Neural progenitor cell (in vitro differentiated cells): Measurements from ENCODE around the gene BHLHE40. TPM values are rescaled to one million over a fixed set of nuclear protein-coding genes. Genes with fewer than 3 reads are reported as not detected.

Source experiments
- DNase-seq: peaks from one replicate; pipeline ENCODE4 v3.0.0-alpha.2; 2016; ENCODE audit warnings: low spot score
- H2AFZ ChIP-seq: fragments of 200-600 bp; sonication (generic); replicated peaks from 2 replicates; pipeline ENCODE4 v1.6.1; 2016; ENCODE audit warnings: antibody characterized with exemption
- H3F3A ChIP-seq: fragments of 200-600 bp; sonication (generic); 2 replicates; pipeline ENCODE4 v1.6.1; 2016; ENCODE audit warnings: antibody characterized with exemption, low read depth
- H3K27ac ChIP-seq: fragments of 200-600 bp; sonication (generic); 2 replicates; pipeline ENCODE4 v1.5.1; 2016; ENCODE audit warnings: mild to moderate bottlenecking
- H3K27me3 ChIP-seq: fragments of 200-600 bp; sonication (generic); 2 replicates; pipeline ENCODE4 v1.6.1; 2016; ENCODE audit warnings: mild to moderate bottlenecking, moderate library complexity
- H3K36me3 ChIP-seq: fragments of 200-600 bp; sonication (generic); 2 replicates; pipeline ENCODE4 v1.5.1; 2016
- H3K4me1 ChIP-seq: fragments of 200-600 bp; sonication (generic); 2 replicates; pipeline ENCODE4 v1.6.1; 2016; ENCODE audit warnings: mixed run types
- H3K4me2 ChIP-seq: fragments of 200-600 bp; sonication (generic); 2 replicates; pipeline ENCODE4 v1.6.1; 2016
- H3K4me3 ChIP-seq: fragments of 200-600 bp; sonication (generic); 2 replicates; pipeline ENCODE4 v1.5.1; 2016
- H3K79me2 ChIP-seq: fragments of 200-600 bp; sonication (generic); 2 replicates; pipeline ENCODE4 v1.6.1; 2016; ENCODE audit warnings: low read depth
- H3K9ac ChIP-seq: fragments of 200-600 bp; sonication (generic); 2 replicates; pipeline ENCODE4 v1.6.1; 2016
- H3K9me3 ChIP-seq: fragments of 200-600 bp; sonication (generic); 2 replicates; pipeline ENCODE4 v1.5.1; 2016; ENCODE audit warnings: low read depth
- H4K20me1 ChIP-seq: fragments of 200-600 bp; sonication (generic); 2 replicates; pipeline ENCODE4 v1.6.1; 2016; ENCODE audit warnings: low read depth
- H3K27ac Mint-ChIP-seq: 3 replicates; pipeline ENCODE4 v1.8.0; 2021; ENCODE audit warnings: mixed read lengths
- H3K27me3 Mint-ChIP-seq: 2 replicates; pipeline ENCODE4 v1.8.0; 2022; ENCODE audit warnings: low read depth, mild to moderate bottlenecking, inconsistent platforms, moderate library complexity, mixed read lengths; ENCODE audit not compliant: insufficient read depth
- H3K36me3 Mint-ChIP-seq: 3 replicates; pipeline ENCODE4 v1.8.0; 2021; ENCODE audit warnings: mixed read lengths
- H3K4me1 Mint-ChIP-seq: 3 replicates; pipeline ENCODE4 v1.8.0; 2021; ENCODE audit warnings: mixed read lengths
- H3K4me3 Mint-ChIP-seq: 3 replicates; pipeline ENCODE4 v1.8.0; 2021; ENCODE audit warnings: mild to moderate bottlenecking, moderate library complexity, mixed read lengths
- H3K9me3 Mint-ChIP-seq: 3 replicates; pipeline ENCODE4 v1.8.0; 2020; ENCODE audit warnings: mixed read lengths
- CTCF ChIP-seq: fragments of 200-600 bp; sonication (generic); IDR thresholded peaks from 2 replicates; pipeline ENCODE4 v1.5.1; 2017; ENCODE audit warnings: antibody characterized with exemption, mild to moderate bottlenecking
- EZH2 ChIP-seq: fragments of 200-600 bp; sonication (generic); IDR thresholded peaks from 2 replicates; pipeline ENCODE4 v1.6.1; 2017; ENCODE audit warnings: antibody characterized with exemption, mild to moderate bottlenecking, moderate library complexity
- EZH2phosphoT487 ChIP-seq: fragments of 200-600 bp; sonication (generic); IDR thresholded peaks from 2 replicates; pipeline ENCODE4 v1.6.1; 2017; ENCODE audit warnings: antibody characterized with exemption
- total RNA-seq: library from RNA; depleted of rRNA; stranded (reverse); fragments of >200 nt; gene quantifications from 2 replicates; pipeline ENCODE4 v1.2.3, GENCODE V29; 2015; ENCODE audit warnings: low replicate concordance

The BHLHE40 gene
- total RNA-seq, 1 donor from 2014 or later = 0.34 TPM

DNA sequence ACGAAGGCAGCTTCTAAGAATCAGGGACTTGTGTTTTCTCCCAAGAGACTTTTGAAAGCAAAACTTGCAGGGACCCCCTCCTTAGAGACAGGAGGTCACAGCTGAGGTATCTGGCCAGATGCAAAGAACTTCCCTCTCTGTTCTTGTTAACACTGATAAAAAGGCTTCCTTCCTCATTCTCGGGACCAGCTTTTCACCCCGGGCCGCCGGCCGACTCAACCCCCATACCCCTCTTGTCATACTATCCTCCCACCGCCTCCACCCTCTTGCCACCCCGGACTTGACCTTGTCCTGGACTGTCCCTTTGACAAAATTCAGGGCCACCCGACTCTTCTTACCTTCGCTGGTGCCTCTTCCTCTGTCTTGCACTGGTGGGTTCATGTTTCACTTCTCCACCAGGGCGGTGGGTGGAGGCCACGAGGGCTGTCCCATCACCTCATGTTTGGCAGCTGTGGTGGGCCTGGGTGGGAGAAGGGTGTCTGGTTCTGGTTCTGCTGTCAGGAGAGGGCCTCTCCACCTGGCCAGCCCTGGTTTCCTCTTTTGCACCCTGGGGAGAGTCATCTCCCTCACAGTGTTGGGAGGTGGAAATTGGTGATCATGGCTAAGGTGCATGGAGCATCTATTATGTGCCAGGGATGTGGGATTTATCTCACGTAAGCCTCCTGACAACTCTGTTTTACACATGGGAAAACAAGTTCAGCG lies 32.5 kb downstream of the BHLHE40 start:
- H3K27me3 Mint-ChIP-seq = peaks cover 16% of the 10 kb centered on the region
- peaks cover 14% of the 10 kb centered on the region for H3F3A ChIP-seq
- TF ChIP-seq EZH2phosphoT487 (no peak), EZH2 (no peak), CTCF (no peak)
- H3K4me2 ChIP-seq = no peak overlapping the region
- H3K79me2 ChIP-seq = no peaks in the 10 kb centered on the region
- no peaks in the 10 kb centered on the region for H3K9me3 Mint-ChIP-seq
- DNase-seq = no peak
- peaks cover 30% of the 10 kb centered on the region for H3K4me1 Mint-ChIP-seq
- no peak overlapping the region for H3K4me3 Mint-ChIP-seq
- H3K27me3 ChIP-seq = no peaks in the 10 kb centered on the region
- H3K9ac ChIP-seq = no peak overlapping the region
- no peaks in the 10 kb centered on the region for H3K36me3 Mint-ChIP-seq
- peaks cover 23% of the 10 kb centered on the region for H3K4me1 ChIP-seq
- H3K36me3 ChIP-seq = no peaks in the 10 kb centered on the region
- no peak overlapping the region for H3K27ac ChIP-seq
- no peaks in the 10 kb centered on the region for H3K9me3 ChIP-seq
- H4K20me1 ChIP-seq = no peaks in the 10 kb centered on the region
- H2AFZ ChIP-seq = no peak overlapping the region
- peak overlapping the region; percentile 43 for H3K27ac Mint-ChIP-seq
- H3K4me3 ChIP-seq = no peak overlapping the region

DNA sequence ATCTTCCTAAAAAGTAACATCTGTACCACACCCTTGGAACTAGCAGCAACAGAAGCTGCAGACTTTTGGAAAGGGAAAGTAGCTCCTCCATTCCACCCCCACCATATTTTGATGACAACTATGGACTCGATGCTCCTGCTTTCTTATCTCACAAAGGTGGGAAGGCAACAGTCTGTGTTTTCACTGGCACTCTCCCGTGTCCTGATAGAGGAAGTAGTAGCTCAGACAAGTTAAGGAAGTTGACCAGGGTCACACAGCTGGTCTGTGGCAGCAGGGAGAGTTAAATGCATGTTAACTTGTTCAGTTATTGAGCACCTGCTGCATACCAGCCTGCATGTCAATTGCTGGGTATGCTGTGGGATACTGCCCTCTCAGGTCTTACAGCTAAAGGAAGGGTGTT lies 33.1 kb downstream of the BHLHE40 start:
- H3K4me3 Mint-ChIP-seq = peak overlapping the region; percentile 54
- Histone ChIP-seq H3K79me2 (no peaks in the 10 kb centered on the region), H3K27me3 (no peaks in the 10 kb centered on the region), H3K9ac (no peak overlapping the region), H2AFZ (no peak overlapping the region), H3K4me1 (peaks cover 23% of the 10 kb centered on the region), H4K20me1 (no peaks in the 10 kb centered on the region), H3K4me3 (no peak overlapping the region), H3K27ac (no peak overlapping the region), H3K36me3 (no peaks in the 10 kb centered on the region), H3K9me3 (no peaks in the 10 kb centered on the region), H3K4me2 (no peak overlapping the region), H3F3A (peaks cover 14% of the 10 kb centered on the region)
- DNase-seq = no peak
- no peak for TF ChIP-seq EZH2
- no peak for TF ChIP-seq CTCF
- TF ChIP-seq EZH2phosphoT487 = no peak
- H3K9me3 Mint-ChIP-seq = no peaks in the 10 kb centered on the region
- H3K27me3 Mint-ChIP-seq = peaks cover 10% of the 10 kb centered on the region
- H3K36me3 Mint-ChIP-seq = no peaks in the 10 kb centered on the region
- peaks cover 34% of the 10 kb centered on the region for H3K4me1 Mint-ChIP-seq
- peak overlapping the region; percentile 65 for H3K27ac Mint-ChIP-seq

DNA sequence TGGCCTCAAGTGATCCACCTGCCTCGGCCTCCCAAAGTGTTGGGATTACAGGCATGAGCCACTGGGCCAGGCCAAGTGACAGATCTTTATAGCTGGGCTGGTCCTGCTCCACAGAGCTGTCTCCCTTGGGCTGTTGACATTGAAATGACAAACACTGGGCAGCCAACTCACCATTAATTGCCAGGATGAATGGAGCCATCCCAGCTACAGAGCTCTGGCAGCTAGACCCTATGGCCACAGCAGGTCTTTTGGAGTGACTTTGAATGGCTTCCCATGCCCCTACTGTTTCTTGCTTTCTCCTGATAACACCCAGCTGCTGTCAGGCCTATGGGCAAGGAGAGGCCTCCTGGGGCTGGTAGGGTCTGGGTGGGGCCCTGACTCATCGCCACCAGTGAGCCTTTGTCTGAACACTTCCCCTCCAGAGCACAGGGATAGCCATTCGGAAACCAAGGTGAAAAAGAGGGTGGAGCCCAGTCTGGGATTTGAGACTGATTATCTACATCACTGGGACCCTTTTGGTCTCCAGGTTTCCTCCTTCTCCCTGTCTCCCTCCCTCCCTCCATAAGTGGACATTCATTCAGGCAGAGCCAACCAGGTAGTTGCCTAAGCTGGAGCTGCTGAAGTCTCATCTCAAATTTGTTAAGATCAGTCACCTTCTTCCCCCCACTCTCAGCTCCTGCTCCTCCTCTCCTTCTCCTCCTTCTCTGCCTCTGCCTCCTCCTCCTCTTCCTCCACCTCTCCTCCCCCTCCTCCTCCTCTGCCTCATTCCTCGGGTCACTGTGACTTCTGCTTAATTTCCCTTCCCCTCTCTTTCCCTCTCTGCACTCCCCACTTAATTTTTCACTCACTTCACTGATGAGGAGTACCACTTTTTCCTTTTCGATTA lies 34.0 kb downstream of the BHLHE40 start:
- Histone ChIP-seq H3K79me2 (no peaks in the 10 kb centered on the region), H3K9ac (no peak overlapping the region), H3K4me1 (peaks cover 31% of the 10 kb centered on the region), H2AFZ (no peak overlapping the region), H3K4me2 (no peak overlapping the region), H4K20me1 (no peaks in the 10 kb centered on the region), H3K27me3 (no peaks in the 10 kb centered on the region), H3F3A (peaks cover 20% of the 10 kb centered on the region), H3K36me3 (no peaks in the 10 kb centered on the region), H3K27ac (no peak overlapping the region), H3K9me3 (no peaks in the 10 kb centered on the region), H3K4me3 (no peak overlapping the region)
- H3K4me3 Mint-ChIP-seq = no peak overlapping the region
- TF ChIP-seq EZH2 (no peak), EZH2phosphoT487 (no peak), CTCF (no peak)
- no peak for DNase-seq
- H3K4me1 Mint-ChIP-seq = peaks cover 40% of the 10 kb centered on the region
- no peaks in the 10 kb centered on the region for H3K9me3 Mint-ChIP-seq
- H3K36me3 Mint-ChIP-seq = no peaks in the 10 kb centered on the region
- peaks cover 9% of the 10 kb centered on the region for H3K27me3 Mint-ChIP-seq
- H3K27ac Mint-ChIP-seq = no peak overlapping the region
